ENCODE data around the gene ARNT2. TPM values are rescaled to one million over a fixed set of nuclear protein-coding genes. Genes with fewer than 3 reads are reported as not detected.

ARNT2 gene
- polyA plus RNA-seq, 3 donors, result 0.52 to 1.9 (median 1.5) TPM

GRCh38 chr15:80590761-80591355 is 186.7 kb downstream of the ARNT2 start:
- H3K27ac ChIP-seq (ENCODE audit: low read depth, low read length), result no peak overlapping the region
- 50 to 94% (median 64%) methylated on average over 7 of the region's 7 CpGs for WGBS, 3 donors

- WGBS, 3 donors, result 90 to 95% (median 92%) methylated on average over 21 to 23 of the region's 23 CpGs
- H3K27ac ChIP-seq (ENCODE audit: low read depth, low read length), result no peak overlapping the region
Observed at GRCh38 chr15:80591471-80591870, 187.3 kb downstream of the ARNT2 start.

- WGBS, 3 donors, result 86 to 89% (median 87%) methylated on average over 10 of the region's 10 CpGs
Observed at GRCh38 chr15:80591938-80592825, 188.0 kb downstream of the ARNT2 start.

GRCh38 chr15:80593486-80594030 is 189.4 kb downstream of the ARNT2 start:
- no peak overlapping the region for H3K27ac ChIP-seq (ENCODE audit: low read depth, low read length)
- 91 to 94% (median 92%) methylated on average over 13 of the region's 13 CpGs for whole genome bisulfite sequencing, 3 donors

More at GRCh38 chr15:80591938-80592825, 188.0 kb downstream of the ARNT2 start:
- no peak overlapping the region for H3K27ac ChIP-seq (ENCODE audit: low read depth, low read length)

GRCh38 chr15:80594091-80594889 is 190.1 kb downstream of the ARNT2 start:
- WGBS, 3 donors, result 78 to 91% (median 84%) methylated on average over 12 of the region's 12 CpGs
- no peak overlapping the region for H3K27ac ChIP-seq (ENCODE audit: low read depth, low read length)

GRCh38 chr15:80595396-80595795 is 191.2 kb downstream of the ARNT2 start:
- WGBS, 3 donors, result 44 to 48% (median 47%) methylated on average over 1 of the region's 1 CpG
- no peak overlapping the region for H3K27ac ChIP-seq (ENCODE audit: low read depth, low read length)

- WGBS, 3 donors, result 86 to 92% (median 92%) methylated on average over 7 of the region's 7 CpGs
- no peak overlapping the region for H3K27ac ChIP-seq (ENCODE audit: low read depth, low read length)
Observed at GRCh38 chr15:80596521-80596976, 192.4 kb downstream of the ARNT2 start.

- no peak overlapping the region for H3K27ac ChIP-seq (ENCODE audit: low read depth, low read length)
- WGBS, 3 donors, result 93 to 94% (median 94%) methylated on average over 10 of the region's 10 CpGs
Observed at GRCh38 chr15:80597076-80597475, 192.9 kb downstream of the ARNT2 start.

- 33 to 70% (median 49%) methylated on average over 1 of the region's 1 CpG for WGBS, 3 donors
- no peak overlapping the region for H3K27ac ChIP-seq (ENCODE audit: low read depth, low read length)
Observed at GRCh38 chr15:80599359-80599758, 195.2 kb downstream of the ARNT2 start.

- H3K27ac ChIP-seq (ENCODE audit: low read depth, low read length), result no peak overlapping the region
- WGBS, 3 donors, result 93 to 95% (median 94%) methylated on average over 3 of the region's 3 CpGs
Observed at GRCh38 chr15:80600626-80601025, 196.4 kb downstream of the ARNT2 start.

- no peak overlapping the region for H3K27ac ChIP-seq (ENCODE audit: low read depth, low read length)
- WGBS, 3 donors, result 68 to 78% (median 77%) methylated on average over 4 of the region's 4 CpGs
Observed at GRCh38 chr15:80601256-80601655, 197.1 kb downstream of the ARNT2 start.

- H3K27ac ChIP-seq (ENCODE audit: low read depth, low read length), result no peak overlapping the region
Observed at GRCh38 chr15:80604583-80605575, 200.7 kb downstream of the ARNT2 start.

GRCh38 chr15:80605591-80606150 is 201.5 kb downstream of the ARNT2 start:
- no peak overlapping the region for H3K27ac ChIP-seq (ENCODE audit: low read depth, low read length)
- 83 to 96% (median 88%) methylated on average over 6 of the region's 6 CpGs for WGBS, 3 donors

More at GRCh38 chr15:80604583-80605575, 200.7 kb downstream of the ARNT2 start:
- 75 to 93% (median 88%) methylated on average over 14 of the region's 14 CpGs for WGBS, 3 donors

- WGBS, 3 donors, result 90 to 92% (median 91%) methylated on average over 4 of the region's 4 CpGs
- no peak overlapping the region for H3K27ac ChIP-seq (ENCODE audit: low read depth, low read length)
Observed at GRCh38 chr15:80606511-80607071, 202.4 kb downstream of the ARNT2 start.

GRCh38 chr15:80607287-80607980 is 203.3 kb downstream of the ARNT2 start:
- no peak overlapping the region for H3K27ac ChIP-seq (ENCODE audit: low read depth, low read length)
- WGBS, 3 donors, result 59 to 74% (median 72%) methylated on average over 4 of the region's 4 CpGs

- WGBS, 3 donors, result 26 to 71% (median 41%) methylated on average over 1 of the region's 1 CpG
- no peak overlapping the region for H3K27ac ChIP-seq (ENCODE audit: low read depth, low read length)
Observed at GRCh38 chr15:80608688-80609087, 204.5 kb downstream of the ARNT2 start.

Measured in adipose tissue (tissue), 3 donors.